GM21717 (cell line): ENCODE results near the gene NIP7.
"Not testable (repeated sequence)": the region's sequence is repeated elsewhere in the genome, so short reads cannot be mapped to it uniquely, and the experiment has no call there.

Experiments used
- ATAC-seq: cut with Tn5 transposase; IDR thresholded peaks from one replicate; pipeline ENCODE4 v1.9.1; 2021; ENCODE audit warnings: mild to moderate bottlenecking, moderate library complexity; ENCODE audit not compliant: unreplicated experiment

NIP7 gene

DNA sequence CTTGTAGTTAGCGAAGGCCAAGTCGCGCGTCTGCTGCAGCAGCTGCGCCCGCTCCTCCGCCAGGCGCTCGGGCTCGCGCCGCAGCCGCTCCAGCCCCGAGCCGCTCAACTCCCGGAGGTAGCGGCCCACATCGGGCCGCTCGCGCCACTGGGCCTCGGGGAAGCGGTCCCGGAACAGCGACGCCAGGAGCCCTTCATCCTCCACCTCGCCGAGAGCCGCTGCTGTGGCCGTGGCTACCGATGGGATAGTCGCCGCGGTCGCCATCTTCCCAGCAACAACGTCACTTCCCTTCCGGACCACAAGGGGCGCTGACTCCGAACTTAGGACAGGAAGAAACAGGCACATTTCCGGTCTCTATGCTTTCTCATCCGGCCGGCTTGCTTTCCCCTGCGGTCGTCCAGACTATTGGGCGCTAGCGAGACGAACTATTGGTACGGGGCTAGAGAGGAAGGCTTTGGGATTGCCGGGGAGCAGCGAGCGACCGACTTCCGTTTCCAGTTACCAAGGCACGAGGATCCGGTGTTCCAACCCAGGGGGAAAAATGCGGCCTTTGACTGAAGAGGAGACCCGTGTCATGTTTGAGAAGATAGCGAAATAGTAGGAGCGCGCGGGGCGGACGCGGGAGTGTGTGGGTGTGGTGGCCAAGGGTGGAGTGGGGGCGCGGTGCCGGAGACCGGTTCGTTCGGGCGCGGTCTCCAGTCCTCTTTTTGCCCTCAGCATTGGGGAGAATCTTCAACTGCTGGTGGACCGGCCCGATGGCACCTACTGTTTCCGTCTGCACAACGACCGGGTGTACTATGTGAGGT, at the start of gene NIP7, which contains the start of gene COG8:
Gene NIP7 (plus strand): TSS at position 484 of the 806 bp plus-strand sequence. CDS start 58 bp downstream, at position 542.
Gene COG8 (minus strand): TSS at position 276 of the 806 bp plus-strand sequence. CDS start 12 bp downstream, at position 264.
- ATAC-seq: peak; percentile 90

DNA sequence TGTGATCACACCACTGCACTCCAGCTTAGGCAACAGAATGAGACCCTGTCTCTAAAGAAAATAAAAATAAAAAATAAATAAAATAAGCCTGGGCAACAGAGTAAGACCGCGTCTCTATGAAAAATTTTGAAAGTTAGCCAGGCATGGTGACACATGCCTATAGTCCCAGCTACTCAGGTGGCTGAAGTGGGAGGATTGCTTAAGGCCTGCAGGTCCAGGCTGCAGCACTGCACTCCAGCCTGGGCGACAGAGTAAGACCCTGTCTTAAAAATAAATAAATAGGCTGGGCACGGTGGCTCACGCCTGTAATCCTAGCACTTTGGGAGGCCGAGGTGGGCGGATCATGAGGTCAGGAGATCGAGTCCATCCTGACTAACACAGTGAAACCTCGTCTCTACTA, 47.9 kb upstream of the NIP7 start:
- not testable (repeated sequence) for ATAC-seq

DNA sequence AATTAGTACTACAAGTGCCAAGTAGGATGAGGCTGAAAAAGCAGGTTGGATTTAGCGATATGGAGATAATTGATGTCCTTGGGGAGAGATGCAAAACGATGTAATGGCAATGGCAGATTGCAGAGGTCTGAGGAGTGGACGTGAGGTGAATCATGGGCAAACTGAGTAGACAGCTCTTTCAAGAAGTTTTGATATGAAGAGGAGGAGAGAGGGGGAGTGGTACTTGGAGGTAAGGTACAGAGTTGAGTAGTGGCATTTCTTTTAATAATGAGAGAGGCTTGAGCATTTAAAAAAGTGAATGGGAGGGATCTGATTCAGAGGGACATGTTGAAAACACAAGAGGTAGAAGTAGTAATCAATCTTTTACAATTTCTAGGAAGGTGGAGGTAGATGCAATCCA, 46.2 kb upstream of the NIP7 start:
- no peak for ATAC-seq

DNA sequence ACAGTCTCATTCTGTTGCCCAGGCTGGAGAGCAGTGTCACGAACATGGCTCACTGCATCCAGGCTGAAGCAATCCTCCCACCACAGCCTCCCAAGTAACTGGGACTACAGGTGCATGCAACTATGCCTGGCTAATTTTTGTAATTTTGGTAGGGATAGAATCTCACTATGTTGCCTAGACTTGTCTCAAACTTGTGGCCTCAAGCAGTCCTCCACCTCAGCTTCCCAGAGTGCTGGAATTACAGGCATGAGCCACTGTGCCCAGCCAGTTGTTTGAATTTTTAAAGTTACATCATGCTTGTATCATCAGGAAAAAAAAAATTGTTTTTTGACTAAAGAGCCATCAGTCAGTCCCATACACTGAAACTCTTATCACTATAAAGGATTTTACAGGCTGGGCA, 45.5 kb upstream of the NIP7 start:
- no peak for ATAC-seq

DNA sequence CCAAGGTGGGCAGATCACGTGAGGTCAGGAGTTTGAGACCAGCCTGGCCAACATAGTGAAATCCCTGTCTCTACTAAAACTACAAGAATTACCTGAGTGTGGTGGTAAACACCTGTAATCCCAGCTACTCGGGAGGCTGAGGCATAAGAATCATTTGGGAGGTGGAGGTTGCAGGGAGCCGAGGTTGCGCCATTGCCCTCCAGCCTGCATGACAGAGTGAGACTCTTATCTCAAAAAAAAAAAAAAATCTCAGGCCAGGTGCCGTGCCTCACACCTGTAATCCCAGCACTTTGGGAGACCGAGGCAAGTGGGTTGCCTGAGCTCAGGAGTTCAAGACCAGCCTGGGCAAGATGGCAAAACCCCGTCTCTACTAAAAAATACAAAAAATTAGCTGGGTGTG, 42.8 kb upstream of the NIP7 start:
- not testable (repeated sequence) for ATAC-seq

DNA sequence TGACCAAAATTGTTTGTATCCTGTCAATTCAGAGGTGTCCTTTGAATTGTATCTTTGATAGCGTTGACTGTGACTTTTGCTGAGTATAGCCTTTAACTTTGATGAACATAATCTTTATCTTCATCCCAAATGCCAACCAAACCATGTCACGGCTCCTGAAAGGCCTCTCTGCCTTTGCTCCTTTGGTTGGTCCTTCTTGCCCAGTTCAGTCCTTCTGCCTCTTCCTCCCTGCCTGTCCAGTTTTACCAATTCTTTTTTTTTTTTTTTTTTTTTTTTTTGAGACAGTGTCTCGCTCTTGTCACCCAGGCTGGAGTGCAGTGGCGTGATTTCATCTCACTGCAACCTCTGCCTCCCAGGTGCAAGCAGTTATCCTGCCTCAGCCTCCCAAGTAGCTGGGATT, 41.3 kb upstream of the NIP7 start:
- ATAC-seq: no peak

DNA sequence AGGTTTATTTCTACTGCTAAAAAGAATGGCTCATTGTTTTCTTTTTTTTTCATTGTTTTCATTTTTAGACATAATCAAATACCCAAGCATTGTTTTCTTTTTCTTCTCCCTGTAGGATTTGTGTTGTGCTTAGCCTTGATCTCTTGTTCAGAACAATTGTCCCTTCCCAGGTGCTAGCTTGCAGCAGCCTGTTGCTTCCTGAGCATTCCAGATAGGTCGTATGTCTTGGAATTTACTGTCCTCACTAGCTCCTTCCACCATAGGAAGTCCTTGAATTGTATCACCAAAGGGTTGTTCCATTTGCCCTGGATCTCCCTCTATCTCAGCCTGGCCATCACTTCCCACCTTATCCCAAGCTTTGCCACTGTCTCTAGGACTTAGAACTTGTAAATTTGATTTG, 38.4 kb upstream of the NIP7 start:
- no peak for ATAC-seq

DNA sequence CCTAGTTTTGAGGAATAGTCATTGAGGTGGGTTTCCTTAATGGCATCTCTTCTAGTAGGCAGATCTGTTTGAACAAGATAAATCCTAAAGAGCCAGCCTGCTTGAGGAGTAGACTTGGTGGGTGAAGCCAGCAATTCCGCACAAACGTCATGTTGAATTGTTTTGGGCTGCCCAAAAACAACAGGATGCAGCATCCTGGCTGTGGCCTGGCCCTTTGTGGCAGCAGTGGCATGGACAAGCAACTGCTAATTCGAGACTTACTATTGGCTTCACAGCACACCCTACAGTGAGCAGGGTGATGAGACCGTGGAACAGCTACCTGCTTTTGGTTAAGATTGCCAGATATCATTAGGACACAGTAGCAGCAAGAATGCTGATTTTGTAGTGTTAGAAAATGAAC, 37.7 kb upstream of the NIP7 start:
- ATAC-seq: no peak

DNA sequence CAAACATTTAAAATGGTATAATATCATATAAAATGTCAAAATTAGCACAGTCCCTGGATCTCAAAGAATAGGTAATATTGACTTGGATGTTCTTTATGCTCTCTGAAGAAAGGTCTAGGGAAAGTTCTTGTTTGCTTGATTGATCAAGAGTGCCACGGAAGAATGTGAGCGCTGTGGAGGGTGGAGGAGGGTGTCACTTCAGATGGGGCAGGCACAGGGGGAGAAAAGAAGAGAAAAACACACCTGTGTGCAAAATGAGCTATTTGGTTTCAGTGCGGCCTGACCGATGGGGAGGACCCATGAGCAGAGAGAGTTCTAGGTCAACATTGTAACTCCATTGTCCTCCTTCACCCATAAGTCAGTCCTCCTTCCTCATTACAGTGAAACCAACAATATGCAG, 37.3 kb upstream of the NIP7 start:
- ATAC-seq: no peak

DNA sequence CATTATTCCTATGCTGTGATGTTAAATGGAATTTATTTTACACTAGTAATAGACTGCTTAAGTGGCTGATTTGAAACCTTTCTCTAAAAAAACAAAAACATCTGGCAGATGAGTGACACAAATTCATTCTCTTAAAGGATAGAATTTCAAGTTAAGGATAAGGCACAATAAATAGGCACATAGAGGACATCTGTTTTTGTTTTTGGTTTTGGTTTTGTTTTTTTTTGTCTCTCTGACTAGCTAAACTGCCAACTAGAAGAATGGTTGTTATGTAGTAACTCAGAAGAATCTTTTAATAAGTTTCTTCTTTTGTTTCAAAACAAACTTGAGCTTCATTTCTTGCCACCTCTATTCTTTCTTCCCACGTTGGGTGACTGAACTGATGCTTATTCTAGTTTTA, 33.5 kb upstream of the NIP7 start:
- no peak for ATAC-seq

DNA sequence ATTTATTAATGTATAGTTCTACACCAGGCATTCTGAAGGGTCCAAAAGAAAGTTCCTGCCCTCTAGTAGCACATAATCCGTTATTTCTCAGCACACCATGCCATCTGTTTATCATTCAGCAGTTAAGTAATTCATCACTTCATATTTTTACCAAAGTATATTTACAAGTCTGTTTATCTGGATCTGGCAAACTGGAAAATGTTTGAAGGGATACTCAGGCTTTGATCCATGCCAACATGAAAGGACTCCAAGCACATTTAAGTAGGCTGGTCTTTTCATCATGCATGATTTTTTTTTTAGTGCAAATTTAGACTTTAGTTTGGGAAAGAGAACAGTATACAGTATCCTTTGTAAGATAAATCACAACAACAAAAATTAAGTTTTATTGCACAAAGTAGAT, 32.5 kb upstream of the NIP7 start:
- ATAC-seq: no peak

DNA sequence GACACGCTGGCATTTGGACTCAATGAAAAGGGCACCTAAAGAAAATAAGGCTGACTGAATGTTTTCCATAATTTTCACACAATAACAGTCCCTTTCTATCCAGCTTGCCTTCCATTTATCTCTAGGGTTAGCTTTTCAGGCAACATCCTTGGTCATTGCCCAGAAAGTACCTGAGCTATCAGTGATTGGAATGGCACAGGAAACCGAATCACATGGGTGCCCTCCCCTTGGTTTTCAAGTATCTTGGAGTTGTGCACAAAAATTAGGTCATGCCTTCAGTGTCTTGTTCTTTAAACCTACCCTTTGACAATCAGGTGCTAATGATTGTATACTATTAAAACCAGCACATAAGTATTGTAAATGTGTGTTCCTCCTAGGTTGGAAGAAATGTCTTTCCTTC, 31.7 kb upstream of the NIP7 start:
- ATAC-seq: no peak

DNA sequence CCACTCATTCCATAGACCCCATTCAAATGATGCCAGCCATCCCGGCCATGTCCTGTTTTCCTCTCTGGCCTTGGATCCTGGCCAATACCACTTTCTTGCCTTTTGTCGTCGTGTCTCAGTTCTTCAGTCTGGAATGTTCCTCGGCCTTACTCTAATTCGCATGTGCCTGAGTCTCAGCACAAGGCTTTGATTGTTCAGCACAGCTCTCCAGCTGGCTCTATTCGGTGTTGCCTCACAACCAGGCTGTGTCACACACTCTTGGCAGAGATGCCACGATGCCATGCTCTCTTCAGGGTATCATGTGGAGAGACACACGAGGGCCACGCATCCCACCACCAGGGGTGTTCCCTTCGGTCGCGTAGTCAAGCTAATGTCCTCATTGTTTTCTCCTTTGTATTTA, 30.3 kb upstream of the NIP7 start:
- no peak for ATAC-seq

DNA sequence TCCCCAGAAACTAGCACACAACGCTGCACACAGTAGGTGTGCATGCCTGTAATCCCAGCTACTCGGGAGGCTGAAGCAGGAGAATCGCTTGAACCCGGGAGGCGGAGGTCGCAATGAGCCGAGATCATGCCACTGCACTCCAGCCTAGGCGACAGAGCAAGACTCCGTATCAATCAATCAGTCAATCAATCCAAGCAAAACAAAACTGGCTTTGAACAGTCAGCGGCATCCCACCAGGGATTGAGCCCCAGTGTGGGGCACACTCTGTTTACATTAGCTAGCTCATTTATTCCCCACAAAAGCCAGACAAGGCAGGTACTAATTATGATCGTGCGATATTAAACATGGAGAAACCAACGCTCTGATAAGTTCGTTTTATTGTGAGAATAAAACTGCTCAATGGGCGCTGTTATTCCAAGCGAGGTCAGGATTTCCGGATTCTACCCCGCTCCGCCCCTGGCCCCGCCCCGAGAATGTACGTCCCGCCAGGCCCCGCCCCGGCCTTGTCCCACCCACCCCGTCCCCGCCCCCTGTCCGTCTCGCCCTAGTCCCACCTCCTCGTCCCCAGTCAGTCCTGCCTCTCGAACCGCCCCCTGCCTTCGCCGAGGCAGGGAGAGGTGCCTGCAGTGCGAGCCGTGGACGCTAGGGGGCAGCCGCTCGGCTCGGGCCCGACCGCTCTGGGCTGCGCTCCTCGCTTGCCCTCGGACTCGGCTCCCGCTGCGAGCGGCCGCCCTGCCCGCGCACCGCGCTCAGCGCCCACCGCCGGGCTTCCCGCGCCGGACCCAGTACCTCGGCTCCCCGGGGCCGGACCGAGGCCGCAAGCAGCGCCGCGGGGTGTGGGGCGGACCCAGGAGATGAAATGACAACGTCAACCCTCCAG, 28.7 kb upstream of the NIP7 start, which contains the start of gene VPS4A:
Gene VPS4A (plus strand): TSS at position 698 of the 880 bp plus-strand sequence. CDS start 162 bp downstream, at position 860.
- peak; percentile 86 for ATAC-seq

DNA sequence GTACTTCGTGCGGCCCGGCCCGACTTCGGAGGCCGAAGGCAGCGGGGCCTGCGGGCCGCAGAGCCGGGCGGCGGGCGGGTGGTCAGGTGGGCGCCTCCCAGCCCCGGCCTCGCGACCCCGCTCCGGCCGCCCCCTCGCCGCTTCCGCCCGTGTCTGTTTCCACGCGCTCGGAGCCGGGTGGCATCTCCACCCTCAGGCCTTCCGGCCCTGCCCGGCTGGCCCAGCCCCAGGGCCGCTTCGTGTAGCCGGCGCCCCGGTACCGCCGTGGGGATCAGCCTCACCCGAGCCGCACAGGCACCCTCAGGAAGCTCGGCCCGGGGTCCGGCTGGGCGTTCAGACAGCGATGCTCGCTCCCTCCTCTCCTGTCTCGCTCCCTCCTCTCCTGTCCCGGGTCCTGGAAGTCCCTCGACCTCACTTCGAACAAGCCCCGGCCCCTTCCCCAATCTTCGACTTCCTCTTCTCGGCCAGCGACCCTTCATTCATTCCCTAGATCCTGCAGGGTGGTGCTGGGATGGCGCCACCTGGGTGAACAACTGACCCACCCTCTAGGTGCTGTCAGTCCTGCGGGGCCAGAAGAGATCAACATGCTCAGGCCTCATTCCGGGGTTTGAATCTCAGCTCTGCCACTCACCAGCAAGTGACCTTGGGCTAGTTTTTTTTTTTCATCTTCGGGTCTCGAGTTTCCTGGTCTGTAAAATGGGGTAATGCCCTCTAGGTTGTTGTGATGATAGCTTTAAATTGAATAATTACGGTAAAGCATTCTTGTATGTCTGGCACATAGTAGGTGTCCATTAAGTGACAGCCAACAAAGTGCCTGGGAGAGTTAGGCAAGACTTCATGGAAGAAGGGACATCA, 27.8 kb upstream of the NIP7 start:
- ATAC-seq: peak; percentile 43

DNA sequence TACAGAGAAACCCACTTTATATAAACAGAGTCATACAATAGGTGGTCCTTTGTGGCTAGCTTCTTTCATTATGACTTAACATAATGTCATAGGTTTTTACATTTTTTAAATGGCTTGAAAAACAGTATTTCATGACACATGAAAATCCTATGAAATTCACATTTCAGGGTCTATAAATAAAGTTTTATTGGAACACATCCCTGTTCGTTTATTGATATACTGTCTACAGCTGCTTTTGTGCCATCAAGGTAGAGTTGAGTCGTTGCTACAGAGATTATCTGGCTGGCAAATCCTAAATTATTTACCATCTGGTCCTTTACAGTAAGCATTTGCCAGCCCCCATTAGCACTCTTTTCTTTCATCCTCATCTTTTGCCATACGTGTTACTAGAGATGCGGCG, 26.1 kb upstream of the NIP7 start:
- no peak for ATAC-seq

DNA sequence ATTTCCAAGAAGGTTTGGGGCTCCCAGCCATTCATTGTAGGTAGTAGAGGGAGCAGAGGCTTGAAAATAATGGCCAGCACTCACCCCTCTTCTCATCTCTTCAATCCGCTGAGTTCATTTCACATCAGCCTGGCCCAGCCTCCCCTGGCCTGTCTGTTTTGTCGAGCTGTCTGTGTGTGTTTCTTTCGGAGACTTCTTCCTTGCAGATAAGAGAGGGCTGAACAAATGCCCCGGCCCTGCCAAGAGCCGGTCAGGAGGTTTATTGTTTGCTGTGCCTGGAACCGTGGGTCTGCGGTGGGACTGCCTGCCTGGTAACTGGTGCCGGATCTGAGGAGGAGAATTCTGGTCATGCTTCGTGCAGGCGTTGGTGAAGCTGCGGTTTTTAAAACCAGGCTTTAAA, 25.0 kb upstream of the NIP7 start:
- no peak for ATAC-seq

DNA sequence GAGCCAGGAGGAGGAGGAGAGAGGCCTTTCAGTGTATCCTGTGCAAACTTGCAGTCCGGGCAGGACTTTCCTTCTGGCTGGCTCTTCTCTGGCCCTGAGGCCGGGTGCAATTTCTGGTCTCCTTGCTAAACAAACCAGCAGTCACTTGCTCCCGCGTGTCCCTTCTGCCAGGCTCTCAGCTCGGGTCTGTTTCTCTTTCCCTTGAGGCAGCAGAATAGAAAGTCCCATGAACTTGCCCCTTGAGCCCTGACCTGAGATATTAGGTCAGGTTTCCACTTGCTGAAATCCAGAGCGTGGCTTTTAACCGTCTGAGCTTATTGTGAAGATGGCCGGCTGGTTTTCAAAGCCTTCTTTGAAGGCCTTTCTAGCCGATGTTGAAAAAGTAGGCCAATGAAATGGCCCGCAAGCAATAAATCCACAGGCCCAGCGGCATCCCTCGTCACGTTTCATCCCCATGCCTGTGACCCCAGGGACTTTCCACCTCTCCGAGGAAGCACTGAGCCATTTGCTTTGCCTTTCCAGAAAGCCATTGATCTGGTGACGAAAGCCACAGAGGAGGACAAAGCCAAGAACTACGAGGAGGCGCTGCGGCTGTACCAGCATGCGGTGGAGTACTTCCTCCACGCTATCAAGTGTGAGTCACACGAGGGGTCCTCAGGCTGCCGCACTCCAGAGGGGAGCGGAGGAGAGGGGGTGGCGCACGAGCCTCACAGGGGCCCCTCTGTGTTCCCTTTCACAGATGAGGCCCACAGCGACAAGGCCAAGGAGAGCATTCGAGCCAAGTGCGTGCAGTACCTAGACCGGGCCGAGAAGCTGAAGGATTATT, 23.9 kb upstream of the NIP7 start:
- ATAC-seq: no peak

DNA sequence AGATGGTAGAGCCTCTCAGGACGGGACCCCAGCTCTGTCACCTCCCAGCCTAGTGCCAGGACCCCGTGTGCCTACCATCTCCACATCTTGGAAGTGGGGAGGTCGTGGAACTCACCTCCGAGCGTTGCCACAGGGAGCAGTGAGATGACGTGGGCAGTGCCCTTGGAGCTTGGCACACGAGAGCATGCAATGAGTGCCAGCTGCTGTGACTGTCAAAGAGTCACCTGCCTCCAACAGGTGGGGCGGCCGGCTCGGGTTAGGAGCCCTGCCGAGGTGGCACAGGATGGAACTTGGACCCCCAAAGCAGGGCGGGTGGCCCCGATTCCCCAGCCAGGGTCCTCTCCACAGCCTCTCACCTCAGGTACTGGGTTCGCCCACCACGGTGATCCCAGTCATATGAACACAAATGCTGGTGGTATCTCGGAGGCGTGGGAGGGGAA, 23.0 kb upstream of the NIP7 start:
- ATAC-seq: no peak
